Measurements from ENCODE around the gene PDLIM1.
A peak's percentile ranks its signal among the peaks of the same experiment; 100 is the strongest.

PDLIM1 gene

GRCh38 chr10:95296764-95297163 is 6.0 kb upstream of the PDLIM1 start:
- H3F3A ChIP-seq (ENCODE audit: insufficient read depth, low read length): 0 out of 2 replicates have a peak, but pooled peaks cover 4% of the 10 kb centered on the region
- no peaks in the 10 kb centered on the region for H3K79me2 ChIP-seq (ENCODE audit: insufficient read depth, low read length)
- H3K36me3 ChIP-seq (ENCODE audit: insufficient read depth, low read length): no peaks in the 10 kb centered on the region
- H3K27ac ChIP-seq (ENCODE audit: low read depth, low read length, poor library complexity, severe bottlenecking): no peak overlapping the region
- no peak overlapping the region for H3K4me2 ChIP-seq (ENCODE audit: low read length)
- H3K9me2 ChIP-seq (ENCODE audit: low read depth, low read length): no peaks in the 10 kb centered on the region
- no peak overlapping the region for H2AFZ ChIP-seq (ENCODE audit: low read length)
- H3K27me3 ChIP-seq (ENCODE audit: insufficient read depth, low read length): no peaks in the 10 kb centered on the region
- H3K9ac ChIP-seq (ENCODE audit: low read length): no peak overlapping the region
- TF ChIP-seq EZH2 (IDR thresholded peaks at IDR 0.05; ENCODE audit: borderline replicate concordance, low read length) (no peak), CTCF (IDR thresholded peaks at IDR 0.05; ENCODE audit: low read length) (no peak)
- no peak overlapping the region for H3K4me3 ChIP-seq (ENCODE audit: low read depth, low read length, poor library complexity, severe bottlenecking)
- no peaks in the 10 kb centered on the region for H3K9me3 ChIP-seq (ENCODE audit: low read length)
- H3K4me1 ChIP-seq (ENCODE audit: insufficient read depth, low read length, severe bottlenecking): peaks cover 49% of the 10 kb centered on the region
- no peaks in the 10 kb centered on the region for H4K20me1 ChIP-seq (ENCODE audit: insufficient read depth, low read length)

GRCh38 chr10:95295031-95295755 is 4.4 kb upstream of the PDLIM1 start:
- peaks cover 57% of the 10 kb centered on the region for H3K4me1 ChIP-seq (ENCODE audit: insufficient read depth, low read length, severe bottlenecking)
- H3K9ac ChIP-seq (ENCODE audit: low read length): peak overlapping the region; percentile 79
- no peaks in the 10 kb centered on the region for H3K9me3 ChIP-seq (ENCODE audit: low read length)
- no peaks in the 10 kb centered on the region for H4K20me1 ChIP-seq (ENCODE audit: insufficient read depth, low read length)
- H3F3A ChIP-seq (ENCODE audit: insufficient read depth, low read length): 0 out of 2 replicates have a peak, but pooled peaks cover 4% of the 10 kb centered on the region
- H3K79me2 ChIP-seq (ENCODE audit: insufficient read depth, low read length): no peaks in the 10 kb centered on the region
- no peak overlapping the region for H2AFZ ChIP-seq (ENCODE audit: low read length)
- TF ChIP-seq CTCF (IDR thresholded peaks at IDR 0.05; ENCODE audit: low read length): no peak
- no peak for TF ChIP-seq EZH2 (IDR thresholded peaks at IDR 0.05; ENCODE audit: borderline replicate concordance, low read length)
- H3K27me3 ChIP-seq (ENCODE audit: insufficient read depth, low read length): no peaks in the 10 kb centered on the region
- no peaks in the 10 kb centered on the region for H3K36me3 ChIP-seq (ENCODE audit: insufficient read depth, low read length)
- peak overlapping the region; percentile 57 for H3K4me3 ChIP-seq (ENCODE audit: low read depth, low read length, poor library complexity, severe bottlenecking)
- peak overlapping the region; percentile 72 for H3K4me2 ChIP-seq (ENCODE audit: low read length)
- H3K27ac ChIP-seq (ENCODE audit: low read depth, low read length, poor library complexity, severe bottlenecking): peak overlapping the region; percentile 99
- H3K9me2 ChIP-seq (ENCODE audit: low read depth, low read length): no peaks in the 10 kb centered on the region

GRCh38 chr10:95293631-95294030 is 2.8 kb upstream of the PDLIM1 start:
- H3K27me3 ChIP-seq (ENCODE audit: insufficient read depth, low read length): no peaks in the 10 kb centered on the region

More at GRCh38 chr10:95293631-95294030, 2.8 kb upstream of the PDLIM1 start:
- Histone ChIP-seq H3K79me2 (ENCODE audit: insufficient read depth, low read length) (no peaks in the 10 kb centered on the region), H3F3A (ENCODE audit: insufficient read depth, low read length) (0 out of 2 replicates have a peak, but pooled peaks cover 4% of the 10 kb centered on the region), H2AFZ (ENCODE audit: low read length) (no peak overlapping the region), H3K36me3 (ENCODE audit: insufficient read depth, low read length) (no peaks in the 10 kb centered on the region), H3K4me2 (ENCODE audit: low read length) (peak overlapping the region; percentile 52), H3K9ac (ENCODE audit: low read length) (peak overlapping the region; percentile 31; the same call in 1 of the 2 replicates), H3K4me1 (ENCODE audit: insufficient read depth, low read length, severe bottlenecking) (peaks cover 72% of the 10 kb centered on the region), H3K27ac (ENCODE audit: low read depth, low read length, poor library complexity, severe bottlenecking) (peak overlapping the region; percentile 99), H3K9me3 (ENCODE audit: low read length) (no peaks in the 10 kb centered on the region), H4K20me1 (ENCODE audit: insufficient read depth, low read length) (no peaks in the 10 kb centered on the region), H3K9me2 (ENCODE audit: low read depth, low read length) (no peaks in the 10 kb centered on the region), H3K4me3 (ENCODE audit: low read depth, low read length, poor library complexity, severe bottlenecking) (no peak overlapping the region)
- no peak for TF ChIP-seq EZH2 (IDR thresholded peaks at IDR 0.05; ENCODE audit: borderline replicate concordance, low read length)
- TF ChIP-seq CTCF (IDR thresholded peaks at IDR 0.05; ENCODE audit: low read length): no peak
